ENCODE data around the gene BSN. TPM values are rescaled to one million over a fixed set of nuclear protein-coding genes. Genes with fewer than 3 reads are reported as not detected.

BSN gene
- total and polyA plus RNA-seq, 2 experiments from 2014 or later = 0.50 to 5.1 TPM

- H3K4me3 Mint-ChIP-seq = no peak overlapping the region
- no peak overlapping the region for H3K27ac Mint-ChIP-seq
- peaks cover 10% of the 10 kb centered on the region for H3K4me1 Mint-ChIP-seq
- Histone ChIP-seq H3K36me3 (ENCODE audit: insufficient read depth) (no peaks in the 10 kb centered on the region), H3K4me3 (no peak overlapping the region), H3K27ac (ENCODE audit: low read depth) (no peak overlapping the region), H3K9me2 (ENCODE audit: insufficient read depth) (no peaks in the 10 kb centered on the region), H3K79me2 (replicated peaks; ENCODE audit: insufficient read depth) (no peaks in the 10 kb centered on the region), H3K4me1 (ENCODE audit: insufficient read depth) (no peaks in the 10 kb centered on the region), H3K27me3 (ENCODE audit: insufficient read depth) (no peaks in the 10 kb centered on the region), H3K4me2 (no peak overlapping the region), H3F3A (replicated peaks; ENCODE audit: low read depth) (no peaks in the 10 kb centered on the region), H4K20me1 (replicated peaks; ENCODE audit: insufficient read depth) (no peaks in the 10 kb centered on the region), H2AFZ (no peak overlapping the region)
- H3K27me3 Mint-ChIP-seq (ENCODE audit: insufficient read depth, low read depth, poor library complexity) = peaks cover 13% of the 10 kb centered on the region
- H3K36me3 Mint-ChIP-seq (ENCODE audit: low read depth) = no peaks in the 10 kb centered on the region; the same call in 2 of the 3 replicates
- TF ChIP-seq STAT1 (IDR thresholded peaks at IDR 0.05; ENCODE audit: unreplicated experiment) (no peak), ETS1 (IDR thresholded peaks at IDR 0.05) (no peak), EZH2 (IDR thresholded peaks at IDR 0.05; ENCODE audit: low read depth, unreplicated experiment) (no peak), JUNB (IDR thresholded peaks at IDR 0.05; ENCODE audit: unreplicated experiment) (no peak), POLR2AphosphoS5 (IDR thresholded peaks at IDR 0.05; ENCODE audit: low read depth) (no peak), ZNF114 (CRISPR knock-in tag; IDR thresholded peaks at IDR 0.05) (no peak), ZNF462 (CRISPR knock-in tag; IDR thresholded peaks at IDR 0.05) (no peak), CTCF (conservative IDR thresholded peaks at IDR 0.05; ENCODE audit: low read depth in 2 of 2) (no peak), CREB1 (CRISPR knock-in tag; IDR thresholded peaks at IDR 0.05; ENCODE audit: low read depth) (no peak), ZNF331 (CRISPR knock-in tag; IDR thresholded peaks at IDR 0.05; ENCODE audit: low read depth) (no peak), NANOG (IDR thresholded peaks at IDR 0.05; ENCODE audit: borderline replicate concordance) (no peak)
- ATAC-seq = no peak; the same call in 2 of the 3 replicates
- DNase-seq (ENCODE audit: low spot score) = no peak
- H3K9me3 Mint-ChIP-seq = no peaks in the 10 kb centered on the region
Measured at GRCh38 chr3:49662021-49662420, 107.7 kb downstream of the BSN start.
